T-helper 22 cell (primary cell): Measurements from ENCODE around the gene ETV3.

Source experiments
- DNase-seq: peaks from one replicate; pipeline ENCODE4 v3.0.0-alpha.2; 2020; ENCODE audit warnings: low read depth

The ETV3 gene

GRCh38 chr1:157091668-157092273 is 46.4 kb downstream of the ETV3 start:
- DNase-seq = no peak

DNA sequence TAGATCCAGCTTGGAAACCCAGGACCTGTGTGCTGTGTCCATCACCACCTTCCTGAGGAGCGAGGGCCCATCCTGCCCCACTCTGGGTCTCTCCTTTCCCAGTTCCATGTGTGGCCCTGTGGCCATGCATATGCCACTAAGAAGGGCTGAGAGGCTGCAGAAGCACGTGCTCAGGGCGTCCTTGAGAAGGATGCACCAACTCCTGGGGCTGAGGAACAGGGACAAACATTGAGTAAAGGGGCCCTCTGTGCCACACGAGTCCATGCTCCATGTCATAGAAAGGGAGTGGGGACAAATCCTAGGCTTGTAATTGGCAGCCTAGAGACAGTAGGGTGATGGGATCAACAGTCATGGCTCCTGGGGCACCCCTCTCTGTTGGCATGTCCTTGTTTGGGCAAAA is 47.0 kb downstream of the ETV3 start:
- no peak for DNase-seq

DNA sequence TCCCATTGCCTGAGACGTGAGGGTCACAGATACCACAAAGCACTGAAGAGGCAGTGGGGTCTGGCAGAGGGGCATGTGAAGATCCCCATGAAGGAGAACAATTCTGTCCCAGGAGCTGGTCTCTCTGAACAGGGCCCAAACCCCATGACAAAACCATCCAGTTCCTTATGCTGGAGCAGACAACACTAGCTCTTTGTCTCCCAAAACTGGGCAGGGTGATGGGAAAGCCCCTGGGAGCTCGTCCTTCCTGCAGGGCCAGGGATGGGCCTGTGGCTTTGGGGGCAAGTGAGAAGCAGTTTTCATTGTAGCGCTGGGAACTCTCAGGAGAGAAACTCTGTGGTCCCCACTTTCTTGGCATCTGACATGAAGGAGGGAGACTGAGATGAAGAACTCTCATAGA is 47.4 kb downstream of the ETV3 start:
- DNase-seq = no peak

GRCh38 chr1:157090196-157090647 is 48.0 kb downstream of the ETV3 start:
- DNase-seq = peak; percentile 58

DNA sequence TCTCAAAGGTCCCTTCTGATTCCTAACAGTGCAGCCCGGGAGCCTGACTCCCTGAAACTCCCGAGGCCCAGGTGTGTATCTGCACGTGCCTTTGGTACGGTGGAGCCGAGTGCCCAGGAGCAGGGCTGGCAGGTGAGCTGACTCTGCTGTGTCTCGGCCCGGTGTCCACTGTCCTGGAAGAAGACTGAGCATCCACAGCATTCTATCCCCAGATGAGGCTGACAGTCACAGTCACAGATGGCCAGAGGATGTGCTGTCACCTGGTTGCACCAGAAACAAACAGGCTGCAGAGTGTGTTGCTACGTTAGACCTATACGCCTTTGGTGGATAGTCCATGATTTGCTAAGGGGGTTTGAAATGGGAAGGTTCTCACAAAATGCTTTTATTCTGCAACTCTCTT is 48.4 kb downstream of the ETV3 start:
- DNase-seq = no peak

DNA sequence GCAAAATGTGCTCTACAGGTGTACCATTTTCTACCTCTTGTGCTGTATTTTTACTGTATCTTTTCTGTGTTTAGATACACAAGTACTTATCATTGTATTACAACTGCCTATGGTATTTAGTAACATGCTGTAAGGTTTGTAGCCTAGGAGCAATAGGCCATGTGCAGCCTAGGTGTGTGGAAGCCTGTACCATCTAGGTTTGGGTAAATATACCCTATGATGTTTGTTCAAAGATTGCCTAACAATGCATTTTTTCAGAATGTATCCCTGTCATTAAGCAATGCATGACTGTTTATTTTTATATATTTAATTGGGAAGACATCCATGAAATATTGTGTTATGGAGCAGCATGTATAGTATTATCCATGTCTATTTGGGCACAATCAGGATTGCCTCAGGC is 49.6 kb downstream of the ETV3 start:
- no peak for DNase-seq

- DNase-seq = no peak
These were observed 51.2 kb downstream of the ETV3 start for GRCh38 chr1:157087030-157087429.

DNA sequence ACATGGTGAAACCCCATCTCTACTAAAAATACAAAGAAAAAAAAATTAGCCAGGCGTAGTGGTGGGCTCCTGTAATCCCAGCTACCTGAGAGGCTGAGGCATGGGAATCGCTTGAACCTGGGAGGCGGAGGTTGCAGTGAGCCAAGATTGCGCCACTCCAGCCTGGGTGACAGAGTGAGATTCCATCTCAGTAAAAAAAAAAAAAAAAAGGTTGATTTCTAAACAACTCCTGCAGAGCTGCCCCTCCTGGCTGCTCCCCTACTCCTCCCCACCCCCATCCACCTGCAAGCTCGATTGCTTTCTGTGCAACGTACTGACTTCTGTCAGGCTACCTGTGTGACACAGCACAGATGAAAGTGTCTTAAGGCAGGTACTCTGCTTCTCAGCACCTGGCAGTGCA is 51.9 kb downstream of the ETV3 start:
- no peak for DNase-seq

DNA sequence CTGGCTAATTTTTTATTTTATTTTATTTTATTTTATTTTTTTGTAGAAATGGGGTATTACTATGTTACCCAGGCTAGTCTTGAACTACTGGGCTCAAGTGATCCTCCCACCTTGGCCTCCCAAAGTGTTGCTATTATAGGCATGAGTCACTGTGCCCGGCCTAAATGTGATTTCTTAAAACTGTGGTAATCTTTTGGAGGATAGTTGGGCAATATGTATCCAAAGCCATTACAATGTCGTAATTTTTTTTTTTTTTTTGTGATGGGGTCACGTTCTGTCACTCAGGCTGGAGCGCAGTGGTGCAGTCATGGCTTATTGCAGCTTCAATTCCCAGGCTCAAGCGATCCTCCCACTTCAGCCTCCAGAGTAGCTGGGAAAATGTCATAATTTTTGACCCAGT is 52.8 kb downstream of the ETV3 start:
- no peak for DNase-seq

- DNase-seq = no peak
These were observed 53.5 kb downstream of the ETV3 start for GRCh38 chr1:157084720-157085119.

DNA sequence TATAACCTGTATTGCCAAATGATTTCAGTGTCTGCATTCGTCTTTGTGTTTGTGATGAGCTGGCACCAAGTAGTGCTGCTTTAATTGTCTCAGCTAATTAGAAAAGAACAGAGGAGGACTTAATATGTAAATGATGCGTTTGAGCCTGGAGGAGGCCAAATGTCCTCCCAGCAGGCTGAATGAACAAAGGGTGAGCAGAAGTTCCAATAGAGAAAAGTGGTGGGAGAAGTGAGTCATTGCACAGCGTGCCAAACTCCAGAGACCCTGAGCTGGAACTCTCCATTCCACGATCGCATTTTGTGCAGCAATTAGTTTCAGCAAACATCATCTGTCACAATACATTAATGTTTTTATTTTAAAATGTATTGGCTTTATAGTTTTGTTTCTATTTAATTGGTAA is 56.5 kb downstream of the ETV3 start:
- DNase-seq = no peak

DNA sequence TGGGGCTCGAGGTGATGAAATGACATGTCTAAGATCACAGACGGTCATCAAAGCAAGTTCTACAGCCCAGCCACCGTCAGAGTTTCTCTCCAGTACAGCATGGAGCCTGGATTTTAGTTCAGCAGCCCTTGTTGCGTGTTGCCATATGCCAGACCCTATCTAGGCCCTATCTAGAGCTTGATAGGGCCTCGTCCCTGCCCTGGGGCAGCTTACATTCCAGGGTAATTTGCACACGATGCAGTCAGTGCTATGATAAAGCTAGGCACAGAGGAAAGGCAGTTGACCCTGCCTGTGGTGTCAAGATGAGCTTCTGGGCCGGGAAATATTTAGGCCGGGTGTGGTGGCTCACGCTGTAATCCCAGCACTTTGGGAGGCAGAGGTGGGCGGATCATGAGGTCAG is 57.5 kb downstream of the ETV3 start:
- no peak for DNase-seq

DNA sequence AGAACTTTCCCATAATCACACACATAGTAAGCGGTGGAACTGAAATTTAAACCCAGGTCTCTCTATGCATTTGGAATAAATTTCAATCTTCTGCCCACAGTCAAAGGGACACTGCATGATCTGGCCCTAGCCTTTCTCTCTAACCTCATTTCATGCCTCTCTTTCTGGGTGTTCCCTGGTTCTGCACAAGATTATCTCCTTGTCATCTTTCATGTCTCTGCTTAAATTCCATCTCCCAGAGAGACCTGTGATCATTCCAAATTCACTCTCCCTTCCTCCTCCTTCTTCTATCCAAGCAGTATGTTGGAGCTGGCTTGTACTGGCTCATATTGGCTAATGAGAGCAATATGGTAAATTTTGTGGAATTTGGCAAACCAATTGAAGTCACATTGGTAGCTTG is 60.8 kb downstream of the ETV3 start:
- DNase-seq = no peak

- DNase-seq = no peak
These were observed 64.1 kb downstream of the ETV3 start for GRCh38 chr1:157073944-157074685.
